GM08714 (cell line): ENCODE data around the gene IRGQ.
"Not testable (repeated sequence)": the region's sequence is repeated elsewhere in the genome, so short reads cannot be mapped to it uniquely, and the experiment has no call there.

ENCODE experiments used
- H3K4me3 ChIP-seq: fragments of 200-500 bp; sonication (Bioruptor generic); 2 replicates; pipeline ENCODE4 v1.5.1; 2014; ENCODE audit warnings: mild to moderate bottlenecking, low read length, inconsistent platforms
- ZNF274 ChIP-seq: IDR thresholded peaks from 2 replicates; pipeline ENCODE4 v1.6.1; 2012; ENCODE audit warnings: mild to moderate bottlenecking, low read depth, low read length

Gene IRGQ

GRCh38 chr19:43597876-43598275 is 1.9 kb upstream of the IRGQ start:
- H3K4me3 ChIP-seq = peak overlapping the region; percentile 96; the same call in 1 of the 2 replicates
- no peak for TF ChIP-seq ZNF274

- H3K4me3 ChIP-seq = peak overlapping the region; percentile 96
- TF ChIP-seq ZNF274 = no peak
Measured at GRCh38 chr19:43596842-43597461, 1.0 kb upstream of the IRGQ start.

GRCh38 chr19:43595605-43595998 is 332 bp downstream of the IRGQ start:
- H3K4me3 ChIP-seq = peak overlapping the region; percentile 78
- TF ChIP-seq ZNF274 = no peak

DNA sequence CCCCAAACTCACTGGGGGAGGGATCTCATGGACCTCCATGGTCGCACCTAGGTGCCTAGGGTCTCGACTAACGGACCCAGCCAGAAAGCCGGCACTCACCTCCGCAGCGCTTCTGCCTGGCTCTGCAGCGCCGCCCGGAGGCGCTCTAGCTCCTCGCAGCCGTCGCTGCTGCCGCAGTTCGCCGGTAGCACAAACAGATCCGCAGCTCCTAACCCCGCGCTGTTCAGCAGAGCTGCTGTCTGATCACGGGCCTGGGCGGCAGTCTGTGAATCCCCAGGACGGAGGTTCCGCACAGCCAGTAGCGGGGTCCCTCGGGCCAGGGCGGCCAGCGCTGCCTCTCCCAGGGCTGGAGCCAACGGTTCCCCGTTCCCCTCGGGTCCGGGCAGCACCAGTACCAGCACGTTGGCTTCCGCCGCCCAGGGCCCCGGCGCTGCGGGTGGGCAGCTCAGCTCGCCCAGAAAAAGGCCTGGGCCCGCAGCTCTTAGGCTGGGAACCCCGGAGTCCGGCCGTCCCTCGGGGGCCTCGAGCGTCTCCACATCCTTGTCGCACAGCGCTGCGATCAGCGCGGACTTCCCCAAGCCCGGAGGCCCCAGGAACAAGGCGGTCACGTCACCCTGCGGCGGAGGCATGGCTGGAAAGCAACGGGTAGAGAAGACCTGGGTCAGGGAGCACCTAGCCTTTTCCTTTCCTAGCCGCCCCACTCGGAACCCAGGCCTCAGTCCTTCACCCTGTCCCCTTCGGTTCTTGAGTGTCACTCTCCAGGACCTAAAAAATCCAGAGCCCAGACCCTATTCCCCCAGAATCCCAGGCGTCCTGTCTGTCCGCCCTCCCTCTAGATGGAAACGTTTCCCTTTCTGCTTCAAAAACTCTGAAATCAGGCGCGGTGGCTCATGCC is 977 bp downstream of the IRGQ start:
- peak overlapping the region; percentile 78 for H3K4me3 ChIP-seq
- no peak for TF ChIP-seq ZNF274

DNA sequence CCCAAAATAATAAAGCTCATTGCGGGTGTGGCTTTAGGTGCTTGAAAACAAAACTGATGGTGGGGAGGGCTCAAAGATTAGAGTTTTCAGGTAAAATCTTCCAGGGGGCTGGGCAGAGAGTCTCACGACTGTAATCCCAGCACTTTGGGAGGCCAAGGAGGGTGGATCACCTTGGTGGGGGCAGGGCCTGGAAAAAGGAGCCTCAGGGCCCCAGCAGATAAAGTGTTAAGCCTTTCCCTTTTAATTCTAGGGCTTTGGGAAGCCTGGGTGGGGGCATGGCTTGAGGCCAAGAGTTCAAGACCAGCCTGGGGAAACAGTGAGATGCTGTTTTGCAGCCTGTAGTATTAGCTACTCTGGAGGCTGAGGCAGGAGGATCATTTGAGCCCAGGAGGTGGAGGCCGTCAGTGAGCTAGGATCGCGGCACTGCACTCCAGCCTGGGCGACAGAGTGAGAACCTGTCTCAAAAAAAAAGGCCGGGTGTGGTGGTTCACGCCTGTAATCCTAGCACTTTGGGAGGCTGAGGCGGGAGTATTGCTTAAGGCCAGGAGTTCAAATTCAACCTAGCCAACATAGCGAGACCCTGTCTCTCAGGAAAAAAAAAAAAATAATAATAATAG is 1.7 kb downstream of the IRGQ start:
- peak overlapping the region; percentile 78; the same call in 1 of the 2 replicates for H3K4me3 ChIP-seq
- TF ChIP-seq ZNF274 = no peak

- TF ChIP-seq ZNF274 = no peak
- no peak overlapping the region for H3K4me3 ChIP-seq
Measured at GRCh38 chr19:43592800-43593350, 3.1 kb downstream of the IRGQ start.

DNA sequence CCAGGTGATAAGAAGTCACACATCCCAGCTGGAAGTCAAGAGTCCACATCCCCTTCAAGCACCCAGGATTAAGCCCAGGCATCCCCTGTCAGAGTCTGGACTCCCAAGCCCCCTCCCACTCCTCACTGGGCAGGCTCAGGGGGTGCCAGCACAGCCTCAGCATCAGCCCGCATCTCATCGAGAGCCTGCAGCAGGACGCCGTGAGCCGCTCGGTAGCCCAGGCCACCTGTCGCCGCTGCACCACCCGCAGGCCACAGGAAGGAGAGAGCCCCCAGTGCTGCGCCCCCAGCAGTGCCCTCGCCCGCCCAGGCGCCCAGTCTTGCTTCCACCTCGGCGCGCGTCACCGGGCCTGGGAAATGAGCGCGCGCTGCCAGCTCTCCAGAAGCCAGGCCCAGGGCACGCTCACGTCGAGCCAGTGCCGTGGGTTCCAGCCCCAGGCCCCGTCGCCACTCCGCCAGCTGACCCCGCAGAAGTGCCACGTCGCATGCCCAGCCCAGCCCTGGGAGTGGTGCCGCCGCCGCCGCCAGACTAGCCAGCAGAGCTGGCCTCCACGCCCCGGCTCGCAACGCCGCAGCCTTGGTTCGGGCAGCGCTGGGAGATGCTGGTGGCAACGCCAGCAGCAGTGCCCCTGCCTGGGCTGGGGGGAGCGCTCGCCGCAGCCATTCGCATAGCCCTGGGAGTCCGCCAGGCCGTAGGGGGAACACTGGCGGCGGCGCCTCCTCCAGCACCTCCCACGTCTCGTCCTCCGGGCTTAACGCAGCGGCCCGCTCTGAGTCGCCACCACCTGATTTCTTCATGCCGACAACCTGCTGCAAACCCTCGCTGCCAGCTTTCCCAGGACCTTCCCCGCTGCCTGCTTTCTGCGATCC is 3.8 kb downstream of the IRGQ start:
- no peak for TF ChIP-seq ZNF274
- no peak overlapping the region for H3K4me3 ChIP-seq

- no peak overlapping the region for H3K4me3 ChIP-seq
- no peak for TF ChIP-seq ZNF274
Measured at GRCh38 chr19:43589678-43590077, 6.3 kb downstream of the IRGQ start.

GRCh38 chr19:43589277-43589676 is 6.7 kb downstream of the IRGQ start:
- no peak for TF ChIP-seq ZNF274
- no peak overlapping the region for H3K4me3 ChIP-seq

DNA sequence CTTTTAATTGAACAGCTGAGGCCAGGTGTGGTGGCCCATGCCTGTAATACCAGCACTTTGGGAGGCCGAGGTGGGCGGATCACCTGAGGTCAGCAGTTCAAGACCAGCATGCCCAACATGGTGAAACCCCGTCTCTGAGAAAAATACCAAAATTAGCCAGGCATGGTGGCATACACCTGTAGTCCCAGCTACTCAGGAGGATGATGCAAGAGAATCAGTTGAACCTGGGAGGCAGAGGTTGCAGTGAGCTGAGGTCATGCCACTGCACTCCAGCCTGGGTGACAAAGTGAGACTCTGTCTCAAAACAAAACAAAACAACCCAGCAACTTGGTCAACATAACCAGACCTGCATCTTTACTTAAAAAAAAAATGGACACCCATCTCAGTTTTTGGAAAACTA is 8.9 kb downstream of the IRGQ start:
- H3K4me3 ChIP-seq = not testable (repeated sequence)

GRCh38 chr19:43586346-43586745 is 9.6 kb downstream of the IRGQ start:
- TF ChIP-seq ZNF274 = no peak
- no peak overlapping the region for H3K4me3 ChIP-seq

GRCh38 chr19:43584484-43584883 is 11.4 kb downstream of the IRGQ start:
- H3K4me3 ChIP-seq = peak overlapping the region; percentile 8; the same call in 1 of the 2 replicates
- no peak for TF ChIP-seq ZNF274

- TF ChIP-seq ZNF274 = no peak
- peak overlapping the region; percentile 78; the same call in 1 of the 2 replicates for H3K4me3 ChIP-seq
Measured at GRCh38 chr19:43582495-43582894, 13.4 kb downstream of the IRGQ start.

DNA sequence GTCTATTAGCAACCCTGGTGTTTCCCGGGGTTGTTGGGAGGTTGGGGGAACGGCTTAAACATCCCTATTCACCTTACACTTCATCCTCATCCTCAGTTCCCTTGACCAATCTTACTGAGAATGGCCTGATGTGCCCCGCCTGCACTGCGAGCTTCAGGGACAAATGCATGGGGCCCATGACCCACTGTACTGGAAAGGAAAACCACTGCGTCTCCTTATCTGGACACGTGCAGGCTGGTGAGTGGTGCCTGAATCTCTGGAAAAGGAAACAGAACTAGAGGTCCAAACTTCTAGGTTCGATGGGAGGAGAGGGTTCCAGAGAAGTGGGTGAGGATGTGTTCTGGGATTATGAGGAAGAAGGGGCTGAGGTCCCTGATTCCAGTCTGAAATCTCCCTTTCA is 14.5 kb downstream of the IRGQ start:
- peak overlapping the region; percentile 78; the same call in 1 of the 2 replicates for H3K4me3 ChIP-seq
- TF ChIP-seq ZNF274 = no peak
